Chondrocyte (in vitro differentiated cells): ENCODE results near the gene STIMATE. TPM values are rescaled to one million over a fixed set of nuclear protein-coding genes. Genes with fewer than 3 reads are reported as not detected.

Experiments used
- DNase-seq: peaks from one replicate; pipeline ENCODE4 v3.0.0; 2021; ENCODE audit warnings: mixed read lengths, low spot score
- H3K27ac Mint-ChIP-seq: one replicate; pipeline ENCODE4 v1.8.0; 2021; ENCODE audit warnings: mild to moderate bottlenecking, moderate library complexity, mixed read lengths; ENCODE audit not compliant: unreplicated experiment
- H3K27me3 Mint-ChIP-seq: 2 replicates; pipeline ENCODE4 v1.8.0; 2021; ENCODE audit warnings: low read depth, mixed read lengths
- H3K36me3 Mint-ChIP-seq: 2 replicates; pipeline ENCODE4 v1.8.0; 2021; ENCODE audit warnings: low read depth, mixed read lengths
- H3K4me1 Mint-ChIP-seq: 2 replicates; pipeline ENCODE4 v1.8.0; 2021; ENCODE audit warnings: low read depth, mild to moderate bottlenecking, mixed read lengths
- H3K4me3 Mint-ChIP-seq: one replicate; pipeline ENCODE4 v1.8.0; 2021; ENCODE audit warnings: mild to moderate bottlenecking, moderate library complexity, mixed read lengths; ENCODE audit not compliant: unreplicated experiment
- H3K9me3 Mint-ChIP-seq: 2 replicates; pipeline ENCODE4 v1.8.0; 2021; ENCODE audit warnings: low read depth, mixed read lengths
- microRNA-seq: library from miRNA; unstranded; fragments of <30 nt; microRNA quantifications from one replicate; pipeline ENCODE4 v1.2.0, GENCODE V29; 2020; ENCODE audit warnings: borderline number of aligned reads
- total RNA-seq: library from RNA; stranded (reverse); gene quantifications from 3 replicates; pipeline ENCODE4 v1.2.1, GENCODE V29; 2021
- TF ChIP-seq, protein P1 (sequence below): fragments of 200-600 bp; sonication (generic); IDR thresholded peaks from 2 replicates; pipeline ENCODE4 v1.5.0; 2021; ENCODE audit warnings: antibody characterized with exemption, mild to moderate bottlenecking, moderate library complexity

STIMATE gene
- total RNA-seq, 1 donor from 2014 or later: 19.0 TPM

DNA sequence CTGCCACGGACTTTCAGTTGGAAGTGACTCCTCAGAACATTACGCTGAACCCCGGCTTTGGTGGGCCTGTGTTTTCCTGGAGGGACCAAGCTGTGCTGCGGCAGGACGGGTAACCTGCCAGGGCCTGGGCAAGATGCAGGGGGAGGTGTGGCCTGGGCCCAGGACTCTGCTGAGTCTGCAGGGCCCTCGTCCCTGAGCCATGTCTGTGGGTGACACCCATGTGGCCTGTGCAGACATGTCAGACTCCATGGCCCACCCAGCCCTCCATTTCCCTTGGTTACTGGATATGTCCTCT lies 107.7 kb downstream of the STIMATE start:
- no peak for DNase-seq
- Mint-ChIP-seq H3K36me3 (no peaks in the 10 kb centered on the region), H3K4me1 (peaks cover 9% of the 10 kb centered on the region), H3K27ac (no peak overlapping the region), H3K27me3 (no peaks in the 10 kb centered on the region), H3K4me3 (no peak overlapping the region), H3K9me3 (no peaks in the 10 kb centered on the region)
- TF ChIP-seq, protein P1, sequence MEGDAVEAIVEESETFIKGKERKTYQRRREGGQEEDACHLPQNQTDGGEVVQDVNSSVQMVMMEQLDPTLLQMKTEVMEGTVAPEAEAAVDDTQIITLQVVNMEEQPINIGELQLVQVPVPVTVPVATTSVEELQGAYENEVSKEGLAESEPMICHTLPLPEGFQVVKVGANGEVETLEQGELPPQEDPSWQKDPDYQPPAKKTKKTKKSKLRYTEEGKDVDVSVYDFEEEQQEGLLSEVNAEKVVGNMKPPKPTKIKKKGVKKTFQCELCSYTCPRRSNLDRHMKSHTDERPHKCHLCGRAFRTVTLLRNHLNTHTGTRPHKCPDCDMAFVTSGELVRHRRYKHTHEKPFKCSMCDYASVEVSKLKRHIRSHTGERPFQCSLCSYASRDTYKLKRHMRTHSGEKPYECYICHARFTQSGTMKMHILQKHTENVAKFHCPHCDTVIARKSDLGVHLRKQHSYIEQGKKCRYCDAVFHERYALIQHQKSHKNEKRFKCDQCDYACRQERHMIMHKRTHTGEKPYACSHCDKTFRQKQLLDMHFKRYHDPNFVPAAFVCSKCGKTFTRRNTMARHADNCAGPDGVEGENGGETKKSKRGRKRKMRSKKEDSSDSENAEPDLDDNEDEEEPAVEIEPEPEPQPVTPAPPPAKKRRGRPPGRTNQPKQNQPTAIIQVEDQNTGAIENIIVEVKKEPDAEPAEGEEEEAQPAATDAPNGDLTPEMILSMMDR: no peak

DNA sequence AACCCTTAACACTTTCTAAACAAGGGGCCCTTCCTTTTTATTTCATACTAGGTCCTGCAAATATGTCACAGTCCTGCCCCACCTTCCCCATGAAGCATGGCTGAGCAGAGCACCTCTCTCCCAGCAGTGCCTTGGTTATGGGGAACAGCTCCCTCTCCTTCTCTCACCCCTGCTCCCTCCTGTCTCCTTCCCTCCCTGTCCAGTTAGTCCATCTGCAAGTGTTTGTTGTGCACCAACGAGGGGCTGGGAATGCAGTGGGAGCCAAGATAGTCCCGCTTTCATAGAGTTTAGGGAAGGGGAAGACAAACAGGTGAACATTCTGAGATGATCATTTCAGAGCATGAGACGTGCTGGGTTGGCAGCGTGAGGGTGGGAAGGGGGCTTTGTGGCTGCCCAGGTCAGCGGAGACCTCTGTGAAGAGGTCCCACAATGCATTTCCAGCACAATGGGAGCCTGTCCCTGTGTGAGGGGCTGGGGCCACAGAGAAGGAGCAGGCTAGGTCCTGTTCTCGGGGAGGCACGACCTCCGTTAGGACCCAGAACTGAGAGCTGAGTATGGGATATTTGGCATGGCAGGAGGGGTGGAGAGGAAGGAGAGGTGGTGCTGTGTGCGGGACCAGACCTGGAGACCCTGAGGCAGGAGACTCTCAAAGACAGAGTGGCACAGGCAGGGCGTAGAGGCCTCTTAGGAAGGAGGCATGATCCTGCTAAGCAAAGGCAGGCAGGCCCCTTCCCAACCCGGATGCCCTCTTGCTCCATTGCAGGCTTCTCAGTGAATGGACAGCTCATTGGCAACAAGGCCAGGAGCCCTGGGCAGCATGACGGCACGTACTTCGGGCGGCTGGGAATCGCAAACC lies 108.2 kb downstream of the STIMATE start:
- Mint-ChIP-seq H3K4me1 (peaks cover 5% of the 10 kb centered on the region), H3K27ac (no peak overlapping the region), H3K36me3 (no peaks in the 10 kb centered on the region), H3K4me3 (no peak overlapping the region), H3K27me3 (no peaks in the 10 kb centered on the region), H3K9me3 (no peaks in the 10 kb centered on the region)
- peak; percentile 82 for DNase-seq
- TF ChIP-seq, protein P1: no peak

DNA sequence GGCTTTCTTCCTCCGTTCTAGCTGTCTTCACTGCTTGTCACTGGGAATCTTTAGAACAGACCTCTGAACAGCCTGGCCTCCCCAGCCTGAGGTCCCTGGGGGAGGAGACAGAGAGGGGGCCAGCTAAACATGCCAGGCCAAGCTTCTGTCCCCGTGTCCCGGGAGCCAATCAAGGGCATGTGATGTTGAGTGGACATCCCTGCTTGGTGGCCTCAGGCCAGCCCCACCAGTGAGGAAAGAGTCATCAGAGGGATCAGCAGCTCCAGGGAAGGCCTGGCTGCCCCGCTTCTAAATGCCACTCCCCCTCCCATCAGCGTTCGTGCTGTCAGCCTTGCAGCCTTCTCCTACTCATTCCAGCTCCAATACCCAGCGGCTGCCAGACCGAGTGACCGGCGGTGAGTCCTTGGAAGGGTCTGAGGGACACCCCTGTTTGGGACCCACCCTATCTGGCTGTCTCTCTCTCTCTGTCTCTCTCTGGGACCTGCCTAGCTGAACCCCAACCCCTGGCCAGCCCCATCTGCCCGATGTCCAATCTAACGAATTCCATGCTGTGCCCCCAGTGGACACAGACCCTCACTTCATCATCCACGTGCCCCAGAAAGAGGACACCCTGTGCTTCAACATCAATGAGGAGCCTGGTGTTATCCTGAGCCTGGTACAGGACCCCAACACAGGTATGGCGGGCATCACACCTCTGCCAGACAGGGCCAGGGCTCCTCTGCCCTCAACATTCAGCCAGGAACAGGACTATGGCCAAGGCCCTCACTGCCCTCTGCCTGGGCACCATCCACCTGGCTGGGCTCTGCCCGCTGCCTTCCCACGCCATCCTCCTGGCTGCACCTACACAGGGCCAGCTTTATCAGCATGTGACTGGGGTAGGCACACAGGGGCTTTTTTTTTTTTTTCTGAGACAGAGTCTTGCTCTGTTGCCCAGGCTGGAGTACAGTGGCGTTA lies 109.4 kb downstream of the STIMATE start:
- H3K9me3 Mint-ChIP-seq: no peaks in the 10 kb centered on the region
- peak; percentile 81 for DNase-seq
- H3K4me1 Mint-ChIP-seq: no peaks in the 10 kb centered on the region
- TF ChIP-seq, protein P1: no peak
- no peaks in the 10 kb centered on the region for H3K36me3 Mint-ChIP-seq
- H3K27me3 Mint-ChIP-seq: peaks cover 6% of the 10 kb centered on the region
- no peak overlapping the region for H3K4me3 Mint-ChIP-seq
- H3K27ac Mint-ChIP-seq: no peak overlapping the region

DNA sequence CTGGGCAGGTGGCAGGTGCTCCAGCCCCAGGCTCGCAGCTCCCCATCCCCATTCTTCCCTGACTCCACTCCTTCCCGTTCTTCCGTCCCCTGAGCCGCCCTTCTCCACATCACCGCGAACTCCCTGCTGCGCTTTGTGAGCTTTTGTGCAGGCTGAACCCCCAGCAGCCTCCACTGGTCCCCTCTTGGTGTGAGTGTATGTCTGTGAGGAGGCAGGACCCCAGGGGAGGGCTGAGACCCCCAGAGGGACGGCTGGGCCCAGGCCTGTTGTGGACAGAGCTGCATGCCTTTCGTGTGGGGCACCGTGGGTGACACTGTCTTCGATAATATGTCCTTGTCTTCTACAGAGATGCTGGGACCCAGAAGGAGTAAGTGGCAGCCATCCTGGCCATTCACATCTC lies 110.1 kb downstream of the STIMATE start:
- Mint-ChIP-seq H3K4me3 (no peak overlapping the region), H3K27me3 (peaks cover 13% of the 10 kb centered on the region), H3K9me3 (no peaks in the 10 kb centered on the region), H3K36me3 (no peaks in the 10 kb centered on the region), H3K27ac (no peak overlapping the region), H3K4me1 (no peaks in the 10 kb centered on the region)
- TF ChIP-seq, protein P1: no peak
- DNase-seq: peak; percentile 77

Small RNA genes within 50 kb of the gene (microRNA-seq; reads per million reads assigned to microRNA genes)
- gene MIR8064: not detected

Other genes with a start within 250 kb of the STIMATE start
- 66.1 to 76.0 TPM (median 69.0 TPM) in 3 replicates for gene PBRM1, start 211.6 kb downstream of the STIMATE start, total RNA-seq
- 61.5 to 91.9 TPM (median 66.4 TPM) in 3 replicates for gene GNL3, start 211.5 kb downstream of the STIMATE start, total RNA-seq
- 90.7 to 124 TPM (median 91.2 TPM) in 3 replicates for gene GLT8D1, start 191.8 kb downstream of the STIMATE start, total RNA-seq
- gene SPCS1, start 191.4 kb downstream of the STIMATE start, total RNA-seq: 106 to 135 TPM (median 110 TPM) in 3 replicates
- gene NEK4, start 126.6 kb downstream of the STIMATE start, total RNA-seq: 11.3 to 15.6 TPM (median 11.6 TPM) in 3 replicates
- gene ITIH1, start 119.9 kb downstream of the STIMATE start, total RNA-seq: not detected in 3 replicates
- gene ITIH3, start 102.8 kb downstream of the STIMATE start, total RNA-seq: 3.5 to 17.8 TPM (median 16.9 TPM) in 3 replicates
- 5.2 to 8.3 TPM (median 6.3 TPM) in 3 replicates for gene ITIH4, start 66.9 kb downstream of the STIMATE start, total RNA-seq
- 1.4 to 9.2 TPM (median 6.9 TPM) in 3 replicates for gene MUSTN1, start 62.5 kb downstream of the STIMATE start, total RNA-seq
- 8.4 to 9.0 TPM (median 8.4 TPM) in 3 replicates for gene SFMBT1, start 148.5 kb upstream of the STIMATE start, total RNA-seq
- gene RFT1, start 232.9 kb upstream of the STIMATE start, total RNA-seq: 13.9 to 19.3 TPM (median 14.8 TPM) in 3 replicates